Lower lobe of right lung (tissue), 2 donors: ENCODE data around the gene DDHD1. TPM values are rescaled to one million over a fixed set of nuclear protein-coding genes. Genes with fewer than 3 reads are reported as not detected.
A peak's percentile ranks its signal among the peaks of the same experiment; 100 is the strongest.

ENCODE experiments used
- ATAC-seq, 2 donors: fragments of 200-7000 bp; cut with Tn5 transposase; one replicate each; pipeline ENCODE4 v1.9.1; 2020 to 2022; ENCODE audit warnings: mild to moderate bottlenecking in 2 of 2, moderate library complexity in 2 of 2
- DNase-seq: peaks from one replicate; pipeline ENCODE4 v3.0.0-alpha.2; 2020
- H3K27ac ChIP-seq: fragments of 200-600 bp; one replicate; pipeline ENCODE4 v1.8.0; 2022
- H3K27me3 ChIP-seq: fragments of 200-600 bp; one replicate; pipeline ENCODE4 v1.8.0; 2022; ENCODE audit warnings: low read depth
- H3K36me3 ChIP-seq: fragments of 200-600 bp; one replicate; pipeline ENCODE4 v1.8.0; 2022; ENCODE audit warnings: mild to moderate bottlenecking
- H3K4me1 ChIP-seq: fragments of 200-600 bp; one replicate; pipeline ENCODE4 v1.8.0; 2022
- H3K4me3 ChIP-seq: fragments of 200-600 bp; one replicate; pipeline ENCODE4 v1.8.0; 2022; ENCODE audit warnings: mild to moderate bottlenecking
- H3K9me3 ChIP-seq: fragments of 200-600 bp; one replicate; pipeline ENCODE4 v1.8.0; 2022
- intact Hi-C: fragments of 100-400 bp; cut with DNase I; formaldehyde crosslinking; loops from one replicate; pipeline ENCODE4 v1.11.0; 2022
- total RNA-seq: library from RNA; stranded (reverse); fragmentation: NEBNext Ultra II Directional; extraction: Animal tissue kit (Norgen Biotek cat#: 25700); gene quantifications from one replicate; pipeline ENCODE4 v1.2.1, GENCODE V29; 2021
- TF ChIP-seq, protein P1 (sequence below): fragments of 200-600 bp; IDR thresholded peaks from one replicate; pipeline ENCODE4 v1.8.0; 2022; ENCODE audit warnings: antibody characterized with exemption, mild to moderate bottlenecking
- donor health status: DM: no; HTN: yes; CAD: no; lungs with severe emphysema.

Gene DDHD1
- total RNA-seq, 1 donor from 2014 or later = 32.6 TPM

DNA sequence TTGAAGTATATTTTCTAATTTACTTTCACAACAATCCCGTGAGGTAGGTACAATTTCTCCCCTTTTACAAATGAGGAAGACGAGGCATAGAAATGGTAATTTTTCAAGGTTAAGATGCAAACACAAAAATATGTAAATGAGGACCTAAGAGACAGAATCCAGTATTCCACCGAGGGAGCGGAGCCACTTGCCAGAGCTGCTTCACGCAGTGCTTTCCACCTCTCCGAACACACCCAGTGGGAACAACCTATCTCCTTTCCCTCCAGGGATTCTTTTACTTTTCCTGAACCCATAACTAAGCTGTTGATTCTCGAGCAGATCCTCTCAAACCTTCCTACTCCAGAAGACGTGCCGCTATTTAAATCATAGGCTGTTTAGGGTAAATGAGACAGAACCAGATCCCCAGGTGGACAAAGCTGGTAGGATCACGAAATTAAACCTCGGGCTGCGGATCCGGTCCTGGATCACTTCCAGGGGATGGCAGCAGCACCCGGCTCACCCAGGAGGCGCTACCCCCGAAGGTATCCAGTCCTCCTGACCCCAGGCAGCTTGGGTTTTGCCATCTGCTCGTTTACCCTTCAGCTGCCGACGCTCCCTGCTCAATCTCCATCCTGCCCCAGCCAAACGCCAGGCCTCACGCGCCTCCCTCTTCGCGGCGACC, 1.5 kb downstream of the DDHD1 start:
- H3K4me3 ChIP-seq = peak overlapping the region; percentile 93
- peaks cover 32% of the 10 kb centered on the region for H3K4me1 ChIP-seq
- no peaks in the 10 kb centered on the region for H3K36me3 ChIP-seq
- TF ChIP-seq, protein P1, sequence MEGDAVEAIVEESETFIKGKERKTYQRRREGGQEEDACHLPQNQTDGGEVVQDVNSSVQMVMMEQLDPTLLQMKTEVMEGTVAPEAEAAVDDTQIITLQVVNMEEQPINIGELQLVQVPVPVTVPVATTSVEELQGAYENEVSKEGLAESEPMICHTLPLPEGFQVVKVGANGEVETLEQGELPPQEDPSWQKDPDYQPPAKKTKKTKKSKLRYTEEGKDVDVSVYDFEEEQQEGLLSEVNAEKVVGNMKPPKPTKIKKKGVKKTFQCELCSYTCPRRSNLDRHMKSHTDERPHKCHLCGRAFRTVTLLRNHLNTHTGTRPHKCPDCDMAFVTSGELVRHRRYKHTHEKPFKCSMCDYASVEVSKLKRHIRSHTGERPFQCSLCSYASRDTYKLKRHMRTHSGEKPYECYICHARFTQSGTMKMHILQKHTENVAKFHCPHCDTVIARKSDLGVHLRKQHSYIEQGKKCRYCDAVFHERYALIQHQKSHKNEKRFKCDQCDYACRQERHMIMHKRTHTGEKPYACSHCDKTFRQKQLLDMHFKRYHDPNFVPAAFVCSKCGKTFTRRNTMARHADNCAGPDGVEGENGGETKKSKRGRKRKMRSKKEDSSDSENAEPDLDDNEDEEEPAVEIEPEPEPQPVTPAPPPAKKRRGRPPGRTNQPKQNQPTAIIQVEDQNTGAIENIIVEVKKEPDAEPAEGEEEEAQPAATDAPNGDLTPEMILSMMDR = no peak
- ATAC-seq = peak; percentile 11 to 40
- intact Hi-C loops = no loop called here
- peak; percentile 53 for DNase-seq
- peak overlapping the region; percentile 90 for H3K27ac ChIP-seq
- no peaks in the 10 kb centered on the region for H3K27me3 ChIP-seq
- no peaks in the 10 kb centered on the region for H3K9me3 ChIP-seq

DNA sequence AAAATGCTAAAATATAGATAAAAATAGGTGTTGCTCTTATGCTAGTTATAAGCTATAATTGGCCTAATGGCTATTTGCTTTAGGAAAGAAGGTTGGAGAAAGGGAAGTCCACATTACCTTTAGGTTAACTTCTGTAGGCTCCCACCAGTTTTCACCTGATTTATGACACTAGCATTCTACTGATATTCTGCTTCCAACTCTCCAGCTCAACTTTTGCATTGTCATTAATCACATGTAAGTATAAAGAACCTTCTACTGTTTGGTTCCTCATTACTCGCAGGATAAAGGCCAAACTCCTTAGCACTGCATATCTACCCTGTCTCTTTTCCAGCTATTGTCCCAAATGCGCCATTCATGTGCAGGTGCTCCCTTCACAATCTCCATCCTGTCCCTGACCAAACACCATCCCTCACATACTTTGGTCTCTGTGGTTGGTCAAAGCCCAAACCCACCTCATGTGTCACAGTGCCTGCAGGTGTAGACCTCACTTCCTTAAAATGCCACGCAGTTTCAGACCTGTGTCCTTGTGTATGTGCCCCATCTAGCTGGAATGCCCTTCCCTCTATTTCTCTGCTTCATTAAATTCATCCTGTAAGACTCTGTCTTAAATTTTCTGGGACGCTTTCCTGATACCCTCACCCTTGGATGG, 3.3 kb downstream of the DDHD1 start:
- DNase-seq = no peak
- no peak for ATAC-seq
- Histone ChIP-seq H3K9me3 (no peaks in the 10 kb centered on the region), H3K4me3 (no peak overlapping the region), H3K36me3 (no peaks in the 10 kb centered on the region), H3K27ac (no peak overlapping the region), H3K27me3 (no peaks in the 10 kb centered on the region), H3K4me1 (peaks cover 32% of the 10 kb centered on the region)
- TF ChIP-seq, protein P1 = no peak
- intact Hi-C loops = no loop called here

DNA sequence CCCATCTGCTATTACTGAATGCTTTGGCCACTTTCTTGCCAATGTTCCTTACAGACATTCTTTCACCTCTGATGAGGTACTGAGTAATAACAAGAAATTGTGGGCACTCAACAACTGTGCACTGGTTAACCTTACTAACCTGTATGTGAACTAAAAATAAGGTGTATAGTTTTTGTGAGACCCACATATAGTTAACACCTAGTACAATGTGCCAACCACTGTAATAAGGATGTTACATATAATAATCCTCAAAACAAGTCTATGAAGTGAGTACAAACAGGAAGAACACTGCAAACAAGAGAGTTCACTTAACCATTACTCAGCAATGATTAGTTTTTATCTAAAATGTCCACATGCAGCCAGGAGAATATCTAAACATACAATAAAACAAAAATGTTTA, 4.5 kb downstream of the DDHD1 start:
- ATAC-seq = no peak
- intact Hi-C loops = no loop called here
- Histone ChIP-seq H3K27me3 (no peaks in the 10 kb centered on the region), H3K9me3 (no peaks in the 10 kb centered on the region), H3K36me3 (no peaks in the 10 kb centered on the region), H3K4me1 (peaks cover 32% of the 10 kb centered on the region), H3K4me3 (no peak overlapping the region), H3K27ac (no peak overlapping the region)
- TF ChIP-seq, protein P1 = no peak
- DNase-seq = no peak

DNA sequence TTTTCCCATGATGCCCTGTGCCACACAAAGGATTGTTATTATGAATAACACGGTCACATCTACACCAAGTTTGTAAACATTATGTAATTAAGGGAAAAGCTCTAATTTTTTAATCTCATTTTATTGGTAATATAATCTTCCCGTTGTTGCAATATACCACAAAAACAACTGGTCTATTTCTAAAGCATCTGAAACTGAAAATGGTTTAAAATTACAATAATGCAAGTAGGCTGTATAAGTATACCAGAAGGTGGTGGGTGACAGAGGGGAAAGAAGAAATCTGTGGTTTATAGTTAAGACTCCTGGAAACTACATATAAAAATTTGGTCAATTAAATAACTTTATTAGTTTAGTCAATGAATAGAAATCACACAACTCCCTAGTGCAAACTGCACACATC, 5.2 kb downstream of the DDHD1 start:
- TF ChIP-seq, protein P1 = no peak
- H3K27ac ChIP-seq = no peak overlapping the region
- H3K4me1 ChIP-seq = peaks cover 32% of the 10 kb centered on the region
- no peaks in the 10 kb centered on the region for H3K9me3 ChIP-seq
- intact Hi-C loops = no loop called here
- H3K4me3 ChIP-seq = no peak overlapping the region
- ATAC-seq (no peak), DNase-seq (no peak)
- H3K36me3 ChIP-seq = no peaks in the 10 kb centered on the region
- no peaks in the 10 kb centered on the region for H3K27me3 ChIP-seq

DNA sequence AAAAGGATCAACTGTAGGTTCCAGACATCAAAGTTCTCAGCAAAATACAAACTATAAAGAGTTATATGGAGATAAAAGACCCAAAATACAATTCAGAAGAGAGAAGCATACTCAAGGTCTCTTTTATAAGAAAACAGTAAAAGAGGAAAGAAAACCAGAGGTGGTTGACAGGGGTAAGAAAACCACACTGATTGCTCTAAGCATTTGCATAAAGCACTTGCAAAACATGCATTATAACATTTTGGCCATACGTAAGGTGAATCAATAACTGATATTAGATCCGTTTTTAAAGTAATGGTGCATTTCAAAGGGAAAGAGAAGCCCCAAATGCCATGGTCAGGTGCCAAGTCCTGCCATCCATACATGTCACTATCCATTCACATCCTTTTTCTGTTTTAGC, 5.9 kb downstream of the DDHD1 start:
- no peak overlapping the region for H3K4me3 ChIP-seq
- H3K27ac ChIP-seq = no peak overlapping the region
- intact Hi-C loops = no loop called here
- DNase-seq (no peak), ATAC-seq (no peak)
- H3K9me3 ChIP-seq = no peaks in the 10 kb centered on the region
- H3K27me3 ChIP-seq = no peaks in the 10 kb centered on the region
- peaks cover 32% of the 10 kb centered on the region for H3K4me1 ChIP-seq
- TF ChIP-seq, protein P1 = no peak
- no peaks in the 10 kb centered on the region for H3K36me3 ChIP-seq
